ENCODE results near the gene PROSER3. TPM values are rescaled to one million over a fixed set of nuclear protein-coding genes. Genes with fewer than 3 reads are reported as not detected.
A peak's percentile ranks its signal among the peaks of the same experiment; 100 is the strongest.

The PROSER3 gene
- total and polyA plus RNA-seq, 9 of the 15 experiments (the other 6 are each of a cell fraction or from before 2014, with no cell fraction given), result 1.0 to 39.5 (median 5.1) TPM

- in situ Hi-C loops (cut with MboI), result no loop called here
- TF ChIP-seq SPI1 (IDR thresholded peaks at IDR 0.05; ENCODE audit: borderline replicate concordance, low read depth, low read length), result no peak
- TF ChIP-seq DLX4 (CRISPR knock-in tag; IDR thresholded peaks at IDR 0.05), result no peak
- no peak for TF ChIP-seq SMAD1 (IDR thresholded peaks at IDR 0.05; ENCODE audit: low read depth, low read length, partially characterized antibody)
- no peak for TF ChIP-seq MCM7 (IDR thresholded peaks at IDR 0.05)
- no peak for TF ChIP-seq MYC (IDR thresholded peaks at IDR 0.05; ENCODE audit: low read depth, low read length)
- TF ChIP-seq MYC (CRISPR knock-in tag; IDR thresholded peaks at IDR 0.05; ENCODE audit: borderline replicate concordance, low read depth), result no peak
- TF ChIP-seq POLR3A (IDR thresholded peaks at IDR 0.05; ENCODE audit: borderline replicate concordance, extremely low read depth, insufficient read depth, insufficient read length), result no peak
- TF ChIP-seq, protein P1, sequence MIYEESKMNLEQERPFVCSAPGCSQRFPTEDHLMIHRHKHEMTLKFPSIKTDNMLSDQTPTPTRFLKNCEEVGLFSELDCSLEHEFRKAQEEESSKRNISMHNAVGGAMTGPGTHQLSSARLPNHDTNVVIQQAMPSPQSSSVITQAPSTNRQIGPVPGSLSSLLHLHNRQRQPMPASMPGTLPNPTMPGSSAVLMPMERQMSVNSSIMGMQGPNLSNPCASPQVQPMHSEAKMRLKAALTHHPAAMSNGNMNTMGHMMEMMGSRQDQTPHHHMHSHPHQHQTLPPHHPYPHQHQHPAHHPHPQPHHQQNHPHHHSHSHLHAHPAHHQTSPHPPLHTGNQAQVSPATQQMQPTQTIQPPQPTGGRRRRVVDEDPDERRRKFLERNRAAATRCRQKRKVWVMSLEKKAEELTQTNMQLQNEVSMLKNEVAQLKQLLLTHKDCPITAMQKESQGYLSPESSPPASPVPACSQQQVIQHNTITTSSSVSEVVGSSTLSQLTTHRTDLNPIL (CRISPR knock-in tag; IDR thresholded peaks at IDR 0.05), result no peak
- no peak for TF ChIP-seq STAT6 (CRISPR knock-in tag; IDR thresholded peaks at IDR 0.05)
- no peak for TF ChIP-seq TAF1 (IDR thresholded peaks at IDR 0.05; ENCODE audit: control insufficient read depth, extremely low read depth, insufficient read depth, low read length, severe bottlenecking)
- TF ChIP-seq SP2 (IDR thresholded peaks at IDR 0.05; ENCODE audit: extremely low read depth, low read depth, low read length, poor library complexity, severe bottlenecking), result no peak
- no peak for TF ChIP-seq ZNF175 (CRISPR knock-in tag; IDR thresholded peaks at IDR 0.05; ENCODE audit: low read depth)
- no peak for TF ChIP-seq E2F5 (CRISPR knock-in tag; IDR thresholded peaks at IDR 0.05)
- no peak for TF ChIP-seq MCM5 (IDR thresholded peaks at IDR 0.05; ENCODE audit: low read depth)
Observed at GRCh38 chr19:35766571-35767104, 8.7 kb downstream of the PROSER3 start.

More at GRCh38 chr19:35766571-35767104, 8.7 kb downstream of the PROSER3 start:
- Histone ChIP-seq H3K4me1 (replicated peaks in 1 of 2; ENCODE audit: control insufficient read depth in 2 of 2, insufficient read depth in 2 of 2, low read length in 2 of 2) (peaks cover 0 to 19% of the 10 kb centered on the region in 2 experiments; a peak in 2 of 5 replicates), H4K20me1 (replicated peaks; ENCODE audit: control insufficient read depth, insufficient read depth, low read length) (no peaks in the 10 kb centered on the region), H3K27ac (ENCODE audit: extremely low read depth, low read depth, low read length) (no peak overlapping the region), H2AFZ (ENCODE audit: low read depth, low read length) (no peak overlapping the region), H3K9me3 (replicated peaks; ENCODE audit: control insufficient read depth, insufficient read depth, low read depth, low read length) (no peaks in the 10 kb centered on the region), H3K36me3 (ENCODE audit: control insufficient read depth, insufficient read depth, low read length) (peaks cover 44% of the 10 kb centered on the region; the same call in 1 of the 3 replicates), H3K27me3 (ENCODE audit: control insufficient read depth in 2 of 2, insufficient read depth in 2 of 2, low read length in 2 of 2) (no peaks in the 10 kb centered on the region), H3K4me3 (no peak overlapping the region), H3K9ac (ENCODE audit: insufficient read depth in 1 of 2, low read depth in 2 of 2, low read length in 2 of 2) (peak overlapping the region in 1 of 2 experiments; percentile 26; a peak in 1 of 4 replicates), H3K9me1 (ENCODE audit: control insufficient read depth, insufficient read depth, low read length) (no peaks in the 10 kb centered on the region), H3K4me2 (ENCODE audit: insufficient read depth, low read length) (no peak overlapping the region), H3K79me2 (ENCODE audit: control insufficient read depth, insufficient read depth, low read length) (no peaks in the 10 kb centered on the region)
- no peak for FAIRE-seq
- intact Hi-C loops (cut with micrococcal nuclease), result no loop called here
- no TSS peak for BruUV-seq (replicated peaks)
- WGBS (ENCODE audit: insufficient coverage, low coverage, missing lambda C conversion rate), result 76% methylated on average over 5 of the region's 11 CpGs
- peak; percentile 38 for ATAC-seq
- ChIA-PET POLR2A (interaction anchor here (0.7 to 1.2 kb wide), 2 partner anchors 22 to 213 kb away, joined by 3 read pairs; no protein-coding TSS in a partner anchor), CTCF (ENCODE audit: low intra/inter-chr PET ratio) (no interaction called here)
- no peak for DNase-seq (ENCODE audit: extremely low read depth in 1 of 4, low spot score in 3 of 4)

Data from K562 (cell line).